ENCODE data around the gene OR56A1. TPM values are rescaled to one million over a fixed set of nuclear protein-coding genes. Genes with fewer than 3 reads are reported as not detected.

Gene OR56A1
- total and polyA plus RNA-seq, 2 donors from 2014 or later, result 0.03 TPM; not detected in 1

GRCh38 chr11:6067502-6067901 is 36.9 kb upstream of the OR56A1 start:
- no peak for FAIRE-seq
- Histone ChIP-seq H3K27me3 (ENCODE audit: control insufficient read depth, insufficient read depth, low read length) (no peaks in the 10 kb centered on the region), H3K4me3 (ENCODE audit: low read length in 3 of 3) (no peak overlapping the region), H3K4me1 (ENCODE audit: control insufficient read depth in 2 of 3, insufficient read depth in 2 of 3, low read depth in 1 of 3, low read length in 3 of 3) (no peaks in the 10 kb centered on the region), H3K27ac (ENCODE audit: low read depth in 2 of 2, low read length in 2 of 2) (no peak overlapping the region), H3K36me3 (ENCODE audit: control insufficient read depth in 2 of 3, insufficient read depth in 3 of 3, low read length in 3 of 3) (no peaks in the 10 kb centered on the region), H3K9ac (ENCODE audit: low read length in 3 of 3) (no peak overlapping the region), H3K9me3 (ENCODE audit: control insufficient read depth in 2 of 3, insufficient read depth in 1 of 3, low read length in 3 of 3) (no peaks in the 10 kb centered on the region)
- no peak for DNase-seq
- intact Hi-C loops (cut with DNase I), result no loop called here
- TF ChIP-seq CTCF (IDR thresholded peaks at IDR 0.05; ENCODE audit: borderline replicate concordance, extremely low read depth, insufficient read depth), result no peak

GRCh38 chr11:6062691-6063358 is 32.3 kb upstream of the OR56A1 start:
- Histone ChIP-seq H3K4me1 (ENCODE audit: control insufficient read depth in 2 of 3, insufficient read depth in 2 of 3, low read depth in 1 of 3, low read length in 3 of 3) (no peaks in the 10 kb centered on the region), H3K4me3 (ENCODE audit: low read length in 3 of 3) (no peak overlapping the region), H3K9ac (ENCODE audit: low read length in 3 of 3) (no peak overlapping the region), H3K36me3 (ENCODE audit: control insufficient read depth in 2 of 3, insufficient read depth in 3 of 3, low read length in 3 of 3) (no peaks in the 10 kb centered on the region), H3K9me3 (ENCODE audit: control insufficient read depth in 2 of 3, insufficient read depth in 1 of 3, low read length in 3 of 3) (no peaks in the 10 kb centered on the region), H3K27me3 (ENCODE audit: control insufficient read depth, insufficient read depth, low read length) (no peaks in the 10 kb centered on the region), H3K27ac (ENCODE audit: low read depth in 2 of 2, low read length in 2 of 2) (no peak overlapping the region)
- no peak for TF ChIP-seq CTCF (IDR thresholded peaks at IDR 0.05; ENCODE audit: borderline replicate concordance, extremely low read depth, insufficient read depth)
- intact Hi-C loops (cut with DNase I), result no loop called here
- no peak for FAIRE-seq
- no peak for DNase-seq

- H3K9me3 ChIP-seq (ENCODE audit: control insufficient read depth in 2 of 3, insufficient read depth in 1 of 3, low read length in 3 of 3), result no peaks in the 10 kb centered on the region
- intact Hi-C loops (cut with DNase I), result no loop called here
- H3K4me1 ChIP-seq (ENCODE audit: control insufficient read depth in 2 of 3, insufficient read depth in 2 of 3, low read depth in 1 of 3, low read length in 3 of 3), result no peaks in the 10 kb centered on the region
- no peaks in the 10 kb centered on the region for H3K27me3 ChIP-seq (ENCODE audit: control insufficient read depth, insufficient read depth, low read length)
- FAIRE-seq, result no peak
- H3K36me3 ChIP-seq (ENCODE audit: control insufficient read depth in 2 of 3, insufficient read depth in 3 of 3, low read length in 3 of 3), result no peaks in the 10 kb centered on the region
- no peak overlapping the region for H3K4me3 ChIP-seq (ENCODE audit: low read length in 3 of 3)
- H3K27ac ChIP-seq (ENCODE audit: low read depth in 2 of 2, low read length in 2 of 2), result no peak overlapping the region
- DNase-seq, result no peak
- no peak for TF ChIP-seq CTCF (IDR thresholded peaks at IDR 0.05; ENCODE audit: borderline replicate concordance, extremely low read depth, insufficient read depth)
- H3K9ac ChIP-seq (ENCODE audit: low read length in 3 of 3), result no peak overlapping the region
Observed at GRCh38 chr11:6061475-6061874, 30.9 kb upstream of the OR56A1 start.

- DNase-seq (no peak), FAIRE-seq (no peak)
- H3K9me3 ChIP-seq (ENCODE audit: control insufficient read depth in 2 of 3, insufficient read depth in 1 of 3, low read length in 3 of 3), result no peaks in the 10 kb centered on the region
- no peak overlapping the region for H3K4me3 ChIP-seq (ENCODE audit: low read length in 3 of 3)
- TF ChIP-seq CTCF (IDR thresholded peaks at IDR 0.05; ENCODE audit: borderline replicate concordance, extremely low read depth, insufficient read depth), result no peak
- intact Hi-C loops (cut with DNase I), result no loop called here
- H3K9ac ChIP-seq (ENCODE audit: low read length in 3 of 3), result no peak overlapping the region
- no peak overlapping the region for H3K27ac ChIP-seq (ENCODE audit: low read depth in 2 of 2, low read length in 2 of 2)
- H3K36me3 ChIP-seq (ENCODE audit: control insufficient read depth in 2 of 3, insufficient read depth in 3 of 3, low read length in 3 of 3), result no peaks in the 10 kb centered on the region
- no peaks in the 10 kb centered on the region for H3K4me1 ChIP-seq (ENCODE audit: control insufficient read depth in 2 of 3, insufficient read depth in 2 of 3, low read depth in 1 of 3, low read length in 3 of 3)
- no peaks in the 10 kb centered on the region for H3K27me3 ChIP-seq (ENCODE audit: control insufficient read depth, insufficient read depth, low read length)
Observed at GRCh38 chr11:6057452-6057851, 26.9 kb upstream of the OR56A1 start.

All from kidney (tissue), 14 donors.